22Rv1 (cell line): ENCODE results near the gene TMC4.
"Not testable (repeated sequence)": the region's sequence is repeated elsewhere in the genome, so short reads cannot be mapped to it uniquely, and the experiment has no call there.

Experiments used
- CTCF ChIP-seq: fragments of 450-650 bp; IDR thresholded peaks from 2 replicates; pipeline ENCODE4 v1.5.1; 2017; ENCODE audit warnings: mild to moderate bottlenecking
- ZFX ChIP-seq: fragments of 450-650 bp; IDR thresholded peaks from 2 replicates; pipeline ENCODE4 v1.6.1; 2017; ENCODE audit warnings: antibody characterized with exemption, borderline replicate concordance

GRCh38 chr19:54194463-54194862 lies 21.5 kb upstream of the TMC4 start:
- not testable (repeated sequence) for TF ChIP-seq CTCF, ZFX
